Globus pallidus (tissue), 1 donor: Measurements from ENCODE around the gene PARP15.
"Not testable (repeated sequence)": the region's sequence is repeated elsewhere in the genome, so short reads cannot be mapped to it uniquely, and the experiment has no call there.

Experiments used
- DNase-seq: peaks from one replicate; pipeline ENCODE4 v3.0.0-alpha.2; 2015; ENCODE audit warnings: low spot score

PARP15 gene

DNA sequence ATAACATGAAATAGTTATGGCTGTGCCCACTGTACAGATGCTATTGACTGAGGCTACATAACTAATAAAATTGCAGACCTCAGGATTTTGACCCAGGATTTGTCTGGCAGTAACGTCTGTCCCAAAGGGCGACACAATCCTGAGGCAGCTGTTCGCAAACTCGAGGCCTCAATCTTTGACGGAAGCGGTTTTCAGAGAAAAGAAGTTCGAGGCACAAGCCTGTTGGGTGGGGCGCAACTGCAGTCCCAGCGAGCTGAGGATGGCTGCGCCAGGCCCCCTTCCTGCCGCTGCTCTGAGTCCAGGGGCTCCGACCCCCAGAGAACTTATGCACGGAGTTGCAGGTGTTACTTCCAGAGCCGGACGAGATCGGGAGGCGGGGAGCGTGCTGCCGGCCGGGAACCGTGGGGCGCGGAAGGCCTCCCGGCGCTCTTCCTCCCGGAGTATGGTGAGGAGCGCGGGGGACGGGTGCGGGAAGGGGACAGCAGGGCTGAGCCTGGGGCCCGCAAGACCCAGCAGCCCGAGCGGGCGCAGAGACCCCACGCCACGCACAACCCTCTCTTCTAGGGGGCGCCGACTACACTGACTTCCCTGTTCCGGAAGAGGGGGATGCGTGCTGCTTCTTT lies at the start of gene PARP15:
PARP15 (plus strand) TSS at position 242 of the 623 bp plus-strand sequence; CDS start at position 260, 18 bp downstream.
- no peak for DNase-seq

- no peak for DNase-seq
Observed at GRCh38 chr3:122530164-122530563, 47.3 kb upstream of the PARP15 start.

GRCh38 chr3:122533480-122533879 lies 44.0 kb upstream of the PARP15 start:
- no peak for DNase-seq

DNA sequence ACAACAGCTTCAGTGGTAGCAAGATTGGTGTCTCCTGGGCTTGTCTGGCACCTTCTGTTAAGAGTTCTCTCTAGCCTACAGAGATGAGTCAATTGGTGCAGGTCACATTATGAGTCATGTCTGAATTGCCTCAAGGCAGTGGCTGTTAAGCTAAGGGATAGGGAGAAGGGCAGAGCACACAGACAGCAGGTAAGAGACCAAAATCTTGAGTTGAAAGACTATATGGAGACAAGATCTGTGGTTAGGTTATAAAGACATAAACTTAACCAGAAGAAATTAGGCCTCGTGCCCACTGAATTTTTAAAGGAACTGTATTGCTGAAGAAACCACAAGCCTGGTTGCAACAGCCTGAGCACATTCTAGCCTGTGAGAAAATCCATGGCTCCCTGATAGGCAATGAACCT lies 43.5 kb upstream of the PARP15 start:
- no peak for DNase-seq

DNA sequence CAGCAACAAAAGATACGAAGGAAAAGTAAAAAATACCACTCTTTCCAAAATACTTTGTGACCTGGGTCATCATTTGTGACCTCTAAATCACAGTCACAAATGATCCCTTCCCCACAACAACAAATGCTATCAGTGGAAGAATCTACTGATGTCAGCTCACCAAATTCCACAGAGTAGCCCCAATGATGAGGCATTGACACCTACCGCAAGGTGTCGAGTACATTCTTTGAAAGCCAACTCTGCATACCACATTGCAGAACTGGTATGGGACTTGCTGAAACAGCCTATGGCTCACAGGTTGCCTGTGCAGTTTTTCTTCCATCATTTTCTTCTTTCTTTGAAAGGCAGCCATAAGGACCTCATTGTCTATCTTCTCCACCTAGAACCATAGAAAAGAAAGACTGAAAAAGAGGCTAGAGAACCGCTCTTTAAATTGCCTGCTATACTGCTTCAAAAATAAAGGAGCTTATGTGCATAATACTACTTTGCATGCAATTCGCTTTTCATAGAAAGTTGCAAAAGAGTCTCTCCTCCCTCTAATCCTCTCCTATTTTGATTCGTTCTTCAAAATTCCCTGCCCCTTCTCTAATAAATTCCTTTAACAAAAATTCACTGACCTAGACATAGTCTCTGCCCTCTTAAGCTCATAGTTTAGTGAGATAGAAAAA lies 41.4 kb upstream of the PARP15 start:
- DNase-seq, result no peak

GRCh38 chr3:122536632-122537001 lies 40.8 kb upstream of the PARP15 start:
- DNase-seq, result no peak

GRCh38 chr3:122538956-122539490 lies 38.4 kb upstream of the PARP15 start:
- no peak for DNase-seq

GRCh38 chr3:122546151-122546550 lies 31.3 kb upstream of the PARP15 start:
- no peak for DNase-seq

DNA sequence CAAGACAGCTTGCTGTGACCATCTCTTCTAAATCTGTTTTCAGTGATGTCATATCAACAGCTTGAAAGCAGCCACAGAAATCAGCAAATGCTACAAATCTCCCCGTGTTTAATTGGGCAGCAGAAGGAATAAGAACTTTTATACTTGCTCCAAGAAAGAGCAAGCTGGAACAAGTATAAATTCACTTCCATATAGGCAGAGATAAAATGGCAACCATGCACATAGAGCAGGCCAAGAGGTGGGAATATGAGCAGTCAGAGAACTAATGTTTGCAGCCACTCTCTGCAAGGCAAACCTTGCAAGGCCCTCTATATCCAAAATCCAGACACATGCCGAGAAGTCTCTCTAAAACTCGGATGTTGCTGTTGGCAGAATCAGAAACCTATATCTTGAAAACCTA lies 29.4 kb upstream of the PARP15 start:
- DNase-seq, result no peak

DNA sequence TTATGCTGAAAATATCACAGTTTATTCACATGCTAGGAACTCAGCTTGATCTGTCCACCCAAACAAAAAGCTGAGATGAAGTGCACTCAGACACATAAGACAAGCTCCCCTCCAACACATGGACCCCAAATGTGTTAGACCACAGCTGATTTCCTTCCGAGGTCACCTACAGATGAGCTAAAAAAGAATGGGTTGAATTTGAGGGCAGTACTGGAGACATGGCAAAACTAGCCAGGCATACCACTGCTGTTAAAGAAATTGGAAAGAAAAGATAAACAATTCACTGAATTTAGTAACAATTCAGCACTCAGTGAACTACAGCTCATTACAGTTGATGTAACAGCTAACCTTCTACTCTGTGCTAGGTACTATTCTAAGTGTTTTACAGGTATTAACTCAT lies 28.8 kb upstream of the PARP15 start:
- no peak for DNase-seq

DNA sequence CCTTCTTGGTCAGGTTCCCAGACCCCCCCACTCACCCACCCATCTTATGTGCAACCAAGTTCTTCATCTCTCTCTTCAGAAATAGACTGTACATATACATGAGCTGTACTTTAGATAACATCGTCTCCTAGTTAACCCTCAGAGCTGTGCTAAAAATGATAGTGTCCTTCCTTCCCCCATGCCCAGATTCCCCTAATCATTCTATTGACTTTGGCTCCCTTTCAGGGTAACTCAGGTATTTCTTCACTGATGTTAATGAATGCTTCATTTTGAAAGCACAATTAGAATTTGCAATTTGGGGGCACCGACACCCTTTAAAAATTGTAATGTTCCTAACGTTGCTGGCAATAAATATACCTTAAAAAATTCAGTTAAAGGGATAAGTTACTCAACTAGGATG lies 24.3 kb upstream of the PARP15 start:
- no peak for DNase-seq

DNA sequence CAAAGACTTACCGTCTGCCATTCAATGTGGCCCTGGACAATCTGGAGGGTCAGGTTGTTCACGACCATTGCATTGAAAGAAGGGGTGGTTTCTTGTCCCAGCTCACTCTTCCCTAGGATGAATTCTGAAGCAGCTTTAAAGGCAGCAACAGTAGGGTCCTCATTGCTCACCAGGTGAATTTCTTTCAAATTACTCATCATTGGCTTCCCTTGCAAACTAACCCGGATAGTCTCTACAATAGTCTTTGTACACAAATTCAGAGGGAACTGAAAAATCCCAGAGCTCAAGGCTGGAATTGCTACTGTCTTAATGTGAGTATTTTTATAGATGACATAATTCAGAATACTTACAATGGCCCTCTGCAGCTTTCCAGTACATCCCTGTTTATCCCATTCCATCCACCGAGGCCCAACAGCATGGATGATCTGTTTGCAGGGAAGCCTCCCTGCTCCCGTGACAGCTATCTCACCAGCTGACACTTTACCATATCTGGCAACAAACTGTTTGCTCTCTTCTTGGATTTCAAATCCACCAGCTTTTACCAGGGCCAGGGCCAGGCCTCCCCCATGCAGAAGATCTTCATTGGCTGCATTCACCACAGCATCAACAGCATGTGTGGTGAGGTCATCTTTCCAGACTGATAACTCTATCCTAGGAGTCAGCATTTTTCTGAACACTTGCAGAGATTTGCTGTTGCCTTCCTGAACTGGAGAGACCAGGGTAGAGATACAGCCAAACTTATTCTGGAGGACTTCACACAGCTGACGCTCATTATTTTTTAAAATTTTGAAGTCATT lies 22.0 kb upstream of the PARP15 start:
- no peak for DNase-seq

DNA sequence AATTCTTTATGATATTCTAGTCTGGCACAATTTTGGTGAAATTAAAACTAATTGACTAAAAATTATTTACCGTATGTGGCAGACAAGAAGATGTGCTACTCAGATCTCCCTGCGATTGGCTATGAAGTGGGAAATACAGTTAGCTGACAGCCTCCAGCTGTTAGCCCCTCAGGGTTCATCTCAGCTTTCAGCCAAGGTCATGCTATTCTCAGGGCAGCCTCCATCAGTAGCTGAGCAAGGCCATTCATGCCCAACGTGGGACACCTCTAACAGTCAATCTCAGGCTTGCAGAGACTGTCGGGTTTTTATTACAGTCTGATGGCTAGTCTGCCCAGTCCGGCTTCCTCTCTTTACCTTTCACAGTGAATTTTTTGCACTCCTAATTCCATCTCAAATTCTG lies 20.1 kb upstream of the PARP15 start:
- no peak for DNase-seq

DNA sequence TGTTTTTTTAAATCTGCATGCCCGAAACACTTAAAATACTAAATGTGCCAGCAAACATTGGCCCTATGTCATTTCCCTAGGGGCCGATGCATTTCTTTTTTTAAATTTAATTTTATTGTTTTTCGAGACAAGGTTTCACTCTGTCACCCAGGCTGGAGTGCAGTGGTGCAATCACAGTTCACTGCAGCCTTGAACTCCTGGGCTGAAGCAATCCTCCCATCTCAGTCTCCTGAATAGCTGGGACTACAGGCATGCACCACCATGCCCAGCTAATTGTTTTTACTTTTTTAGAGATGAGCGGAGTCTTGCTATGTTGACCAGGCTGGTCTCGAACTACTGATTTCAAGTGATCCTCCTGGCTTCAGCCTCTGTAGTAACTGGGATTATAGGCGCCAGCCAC lies 18.8 kb upstream of the PARP15 start:
- no peak for DNase-seq

DNA sequence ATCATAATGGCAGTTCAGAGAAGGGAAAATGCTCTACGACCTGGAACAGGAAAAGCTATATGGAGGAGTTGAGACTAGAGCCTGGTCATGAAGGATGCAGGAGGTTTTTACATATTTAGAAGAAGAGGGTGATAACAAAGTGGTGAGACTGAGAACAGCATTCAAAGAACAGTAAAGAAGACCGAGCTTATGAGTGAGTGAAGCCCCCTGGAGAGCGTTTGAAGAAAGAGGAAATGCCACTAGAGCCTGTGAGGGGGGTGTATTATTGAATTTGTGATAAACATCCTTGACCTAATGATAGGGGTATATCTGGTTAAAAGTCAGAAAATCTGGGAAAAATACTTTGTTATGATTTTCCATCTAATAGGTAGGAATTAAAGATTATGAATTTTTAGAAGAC lies 17.5 kb upstream of the PARP15 start:
- no peak for DNase-seq

- DNase-seq, result peak; percentile 32
Observed at GRCh38 chr3:122560680-122561079, 16.8 kb upstream of the PARP15 start.

DNA sequence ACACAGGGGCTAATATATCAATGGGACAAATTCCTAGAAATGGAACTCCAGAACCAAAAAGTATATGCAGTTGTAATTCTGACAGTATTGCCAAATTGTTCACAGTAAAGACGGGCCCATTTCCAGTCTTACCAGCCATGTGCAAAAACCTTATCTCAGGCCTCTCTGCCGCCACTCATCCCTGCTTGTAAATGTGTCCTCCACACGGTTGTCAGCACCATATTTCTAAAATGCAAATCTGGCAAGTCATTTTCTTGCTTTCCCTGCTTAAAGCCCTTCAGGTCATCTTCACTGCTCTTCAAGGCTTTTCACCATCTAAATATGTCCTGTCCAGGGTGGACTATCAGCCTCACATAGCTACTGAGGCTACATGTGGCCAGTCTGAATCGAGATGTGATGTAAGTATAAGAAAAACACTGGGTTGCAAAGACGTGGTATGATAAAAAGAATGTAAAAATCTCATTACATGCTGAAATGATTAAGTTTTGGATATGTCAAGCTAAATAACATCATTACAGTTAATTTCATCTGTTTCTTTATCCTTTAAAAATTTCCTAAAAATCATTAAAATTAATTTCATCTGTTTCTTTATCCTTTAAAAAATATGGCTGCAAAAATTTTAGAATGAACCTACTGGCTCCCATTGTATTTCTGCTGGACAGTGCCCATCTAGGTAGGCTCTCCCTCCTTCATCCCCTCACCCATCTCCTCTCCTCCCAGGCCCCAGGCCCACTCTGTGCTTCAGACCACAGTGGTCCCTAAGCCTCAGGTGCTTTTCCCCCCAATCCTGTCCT lies 14.3 kb upstream of the PARP15 start:
- no peak for DNase-seq

GRCh38 chr3:122563717-122564025 lies 13.8 kb upstream of the PARP15 start:
- DNase-seq, result peak; percentile 12

GRCh38 chr3:122564155-122564912 lies 13.1 kb upstream of the PARP15 start, which contains the start of the genes DTX3L and PARP9:
DTX3L (plus strand) TSS chr3:122564338; CDS start chr3:122564427, 89 bp downstream.
PARP9 (minus strand) TSS chr3:122564300; CDS start chr3:122559620, 4,680 bp downstream.
- DNase-seq, result peak; percentile 73

- not testable (repeated sequence) for DNase-seq
Observed at GRCh38 chr3:122568131-122568530, 9.3 kb upstream of the PARP15 start.

DNA sequence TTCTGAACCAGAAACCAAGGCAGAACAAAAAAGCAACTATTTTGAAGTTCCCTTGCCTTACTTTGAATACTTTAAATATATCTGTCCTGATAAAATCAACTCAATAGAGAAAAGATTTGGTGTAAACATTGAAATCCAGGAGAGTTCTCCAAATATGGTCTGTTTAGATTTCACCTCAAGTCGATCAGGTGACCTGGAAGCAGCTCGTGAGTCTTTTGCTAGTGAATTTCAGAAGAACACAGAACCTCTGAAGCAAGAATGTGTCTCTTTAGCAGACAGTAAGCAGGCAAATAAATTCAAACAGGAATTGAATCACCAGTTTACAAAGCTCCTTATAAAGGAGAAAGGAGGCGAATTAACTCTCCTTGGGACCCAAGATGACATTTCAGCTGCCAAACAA lies 8.7 kb upstream of the PARP15 start:
- no peak for DNase-seq
